Trophoblast cell (in vitro differentiated cells and primary cell): Measurements from ENCODE around the gene TENM4.

ENCODE experiments used
- DNase-seq, 2 donors: peaks; one replicate each; pipeline ENCODE4 v3.0.0-alpha.2; 2016
- H2AFZ ChIP-seq: 2 replicates; pipeline ENCODE4 v1.6.1; 2013; ENCODE audit warnings: low read length, moderate library complexity, mild to moderate bottlenecking; ENCODE audit not compliant: insufficient read depth, poor library complexity
- H2AK5ac ChIP-seq: 2 replicates; pipeline ENCODE4 v1.6.1; 2013; ENCODE audit warnings: mild to moderate bottlenecking, low read length
- H2BK120ac ChIP-seq: 2 replicates; pipeline ENCODE4 v1.6.1; 2013; ENCODE audit warnings: low read length, mild to moderate bottlenecking, moderate library complexity; ENCODE audit not compliant: insufficient read depth, poor library complexity
- H2BK12ac ChIP-seq: 2 replicates; pipeline ENCODE4 v1.6.1; 2013; ENCODE audit warnings: mild to moderate bottlenecking, low read length, moderate library complexity
- H2BK5ac ChIP-seq: 2 replicates; pipeline ENCODE4 v1.6.1; 2013; ENCODE audit warnings: low read length, low read depth, moderate library complexity, mild to moderate bottlenecking; ENCODE audit not compliant: poor library complexity
- H3K14ac ChIP-seq: 2 replicates; pipeline ENCODE4 v1.6.1; 2013; ENCODE audit warnings: mild to moderate bottlenecking, low read length
- H3K18ac ChIP-seq: 2 replicates; pipeline ENCODE4 v1.6.1; 2013; ENCODE audit warnings: mild to moderate bottlenecking, low read length
- H3K23ac ChIP-seq: 2 replicates; pipeline ENCODE4 v1.6.1; 2013; ENCODE audit warnings: low read length
- H3K27ac ChIP-seq: 2 replicates; pipeline ENCODE4 v1.5.1; 2013; ENCODE audit warnings: low read depth, mild to moderate bottlenecking, inconsistent platforms, low read length, moderate library complexity
- H3K27me3 ChIP-seq: 2 replicates; pipeline ENCODE4 v1.6.1; 2013; ENCODE audit warnings: inconsistent platforms, mild to moderate bottlenecking, low read length, moderate library complexity; ENCODE audit not compliant: insufficient read depth
- H3K36me3 ChIP-seq, 2 experiments: 1 replicate in 1 of 2; 2 replicates in 1 of 2; pipeline ENCODE4 v1.6.1; 2013; ENCODE audit warnings: low read length in 2 of 2, mild to moderate bottlenecking in 2 of 2, moderate library complexity in 1 of 2; ENCODE audit not compliant: insufficient read depth in 2 of 2, control insufficient read depth in 1 of 2
- H3K4ac ChIP-seq: 2 replicates; pipeline ENCODE4 v1.6.1; 2013; ENCODE audit warnings: low read depth, mild to moderate bottlenecking, low read length, moderate library complexity
- H3K4me1 ChIP-seq, 2 experiments: 1 replicate in 1 of 2; 2 replicates in 1 of 2; pipeline ENCODE4 v1.6.1; 2013; ENCODE audit warnings: low read length in 2 of 2, mild to moderate bottlenecking in 2 of 2, moderate library complexity in 1 of 2; ENCODE audit not compliant: insufficient read depth in 2 of 2, control insufficient read depth in 1 of 2
- H3K4me2 ChIP-seq: 2 replicates; pipeline ENCODE4 v1.6.1; 2013; ENCODE audit warnings: inconsistent platforms, mild to moderate bottlenecking, low read length, moderate library complexity
- H3K4me3 ChIP-seq: 2 replicates; pipeline ENCODE4 v1.5.1; 2013; ENCODE audit warnings: mild to moderate bottlenecking, low read depth, low read length, inconsistent platforms
- H3K79me1 ChIP-seq: one replicate; pipeline ENCODE4 v1.6.1; 2013; ENCODE audit warnings: low read length
- H3K79me2 ChIP-seq: 2 replicates; pipeline ENCODE4 v1.6.1; 2013; ENCODE audit warnings: low read length, mild to moderate bottlenecking; ENCODE audit not compliant: control insufficient read depth, insufficient read depth, poor library complexity
- H3K9ac ChIP-seq: 2 replicates; pipeline ENCODE4 v1.6.1; 2013; ENCODE audit warnings: mild to moderate bottlenecking, low read length
- H3K9me3 ChIP-seq: 2 replicates; pipeline ENCODE4 v1.6.1; 2013; ENCODE audit warnings: low read depth, mild to moderate bottlenecking, control low read depth, inconsistent platforms, low read length; ENCODE audit not compliant: insufficient read depth
- H4K12ac ChIP-seq: 2 replicates; pipeline ENCODE4 v1.6.1; 2013; ENCODE audit warnings: low read depth, mild to moderate bottlenecking, low read length, moderate library complexity
- H4K8ac ChIP-seq: 2 replicates; pipeline ENCODE4 v1.6.1; 2013; ENCODE audit warnings: low read depth, mild to moderate bottlenecking, low read length, moderate library complexity
- H4K91ac ChIP-seq: one replicate; pipeline ENCODE4 v1.6.1; 2013; ENCODE audit warnings: low read depth, mild to moderate bottlenecking, low read length, moderate library complexity
- WGBS: extraction: QIAGEN DNeasy Blood & Tissue Kit; methylation state at CpG from one replicate; pipeline ENCODE4 v1.1.7; 2013; ENCODE audit warnings: missing lambda C conversion rate; ENCODE audit not compliant: insufficient read length, insufficient coverage; ENCODE audit errors: extremely low coverage; 5-methylcytosine and 5-hydroxymethylcytosine counted together

Gene TENM4

GRCh38 chr11:79110796-79111195 is 330.0 kb downstream of the TENM4 start:
- Histone ChIP-seq H3K79me1 (peaks cover 12% of the 10 kb centered on the region), H3K27ac (no peak overlapping the region), H2AK5ac (no peak overlapping the region), H3K79me2 (peaks cover 2% of the 10 kb centered on the region), H3K4me3 (no peak overlapping the region), H4K12ac (no peak overlapping the region), H3K4me1 (peaks cover 5 to 9% of the 10 kb centered on the region in 2 experiments), H4K91ac (no peak overlapping the region), H2BK120ac (no peak overlapping the region), H3K27me3 (no peaks in the 10 kb centered on the region), H3K4ac (no peak overlapping the region), H3K9me3 (no peaks in the 10 kb centered on the region), H3K18ac (no peak overlapping the region), H2BK12ac (no peak overlapping the region), H3K14ac (no peak overlapping the region), H3K36me3 (no peaks in the 10 kb centered on the region), H3K23ac (no peak overlapping the region), H4K8ac (no peak overlapping the region), H2AFZ (no peak overlapping the region), H2BK5ac (no peak overlapping the region), H3K9ac (no peak overlapping the region), H3K4me2 (no peak overlapping the region)
- WGBS, result no CpG with 5 or more reads among the region's 5 CpGs
- DNase-seq, result no peak

- Histone ChIP-seq H2AFZ (no peak overlapping the region), H3K18ac (no peak overlapping the region), H4K8ac (no peak overlapping the region), H4K12ac (no peak overlapping the region), H3K14ac (no peak overlapping the region), H4K91ac (no peak overlapping the region), H3K27ac (no peak overlapping the region), H3K27me3 (no peaks in the 10 kb centered on the region), H3K4me1 (peaks cover 5 to 9% of the 10 kb centered on the region in 2 experiments), H3K9me3 (no peaks in the 10 kb centered on the region), H3K23ac (no peak overlapping the region), H3K36me3 (no peaks in the 10 kb centered on the region), H2BK12ac (no peak overlapping the region), H3K4me3 (no peak overlapping the region), H2BK5ac (no peak overlapping the region), H2AK5ac (no peak overlapping the region), H3K4me2 (no peak overlapping the region), H3K9ac (no peak overlapping the region), H2BK120ac (no peak overlapping the region), H3K79me2 (peaks cover 2% of the 10 kb centered on the region), H3K79me1 (peaks cover 8% of the 10 kb centered on the region), H3K4ac (no peak overlapping the region)
- DNase-seq, result peak; percentile 51 to 53
- no CpG with 5 or more reads among the region's 3 CpGs for whole genome bisulfite sequencing
These were observed 330.5 kb downstream of the TENM4 start for GRCh38 chr11:79110321-79110720.

GRCh38 chr11:79108851-79109250 is 332.0 kb downstream of the TENM4 start:
- Histone ChIP-seq H3K4me1 (peaks cover 5 to 9% of the 10 kb centered on the region in 2 experiments), H3K18ac (no peak overlapping the region)
- WGBS, result 100% methylated on average over 2 of the region's 7 CpGs

GRCh38 chr11:79102840-79103239 is 338.0 kb downstream of the TENM4 start:
- no peak overlapping the region for H2BK120ac ChIP-seq
- H2BK12ac ChIP-seq, result no peak overlapping the region
- peaks cover 3% of the 10 kb centered on the region for H3K79me2 ChIP-seq
- H3K4ac ChIP-seq, result no peak overlapping the region
- H3K4me3 ChIP-seq, result no peak overlapping the region
- no peak overlapping the region for H2AFZ ChIP-seq
- no peak overlapping the region for H3K14ac ChIP-seq
- H2AK5ac ChIP-seq, result no peak overlapping the region
- no peak overlapping the region for H3K9ac ChIP-seq
- peaks cover 10% of the 10 kb centered on the region for H3K79me1 ChIP-seq
- no peak overlapping the region for H4K8ac ChIP-seq
- no peak for DNase-seq
- H3K4me2 ChIP-seq, result no peak overlapping the region
- H4K12ac ChIP-seq, result no peak overlapping the region
- H3K27me3 ChIP-seq, result no peaks in the 10 kb centered on the region
- H3K9me3 ChIP-seq, result no peaks in the 10 kb centered on the region
- H4K91ac ChIP-seq, result no peak overlapping the region
- H2BK5ac ChIP-seq, result no peak overlapping the region
- no peak overlapping the region for H3K27ac ChIP-seq
- H3K23ac ChIP-seq, result no peak overlapping the region
- H3K18ac ChIP-seq, result no peak overlapping the region
- no peaks in the 10 kb centered on the region for H3K36me3 ChIP-seq
- H3K4me1 ChIP-seq, result peaks cover 11 to 20% of the 10 kb centered on the region in 2 experiments
- WGBS, result no CpG with 5 or more reads among the region's 4 CpGs

More at GRCh38 chr11:79108851-79109250, 332.0 kb downstream of the TENM4 start:
- Histone ChIP-seq H4K8ac (peak overlapping the region; percentile 18), H2AFZ (no peak overlapping the region), H2BK12ac (peak overlapping the region; percentile 15), H3K4me3 (no peak overlapping the region), H3K9ac (no peak overlapping the region), H3K14ac (no peak overlapping the region), H3K9me3 (no peaks in the 10 kb centered on the region), H3K79me2 (peaks cover 2% of the 10 kb centered on the region), H3K27ac (no peak overlapping the region), H3K4ac (no peak overlapping the region), H3K27me3 (no peaks in the 10 kb centered on the region), H4K12ac (no peak overlapping the region), H3K4me2 (no peak overlapping the region), H3K36me3 (no peaks in the 10 kb centered on the region), H2BK120ac (no peak overlapping the region), H2AK5ac (no peak overlapping the region), H2BK5ac (no peak overlapping the region), H3K79me1 (peaks cover 7% of the 10 kb centered on the region), H4K91ac (peak overlapping the region; percentile 45), H3K23ac (no peak overlapping the region)
- peak in 1 of 2 donors; percentile 29 for DNase-seq
